Epithelial cell of proximal tubule (primary cell): ENCODE results near the gene OR2H1. TPM values are rescaled to one million over a fixed set of nuclear protein-coding genes. Genes with fewer than 3 reads are reported as not detected.

Source experiments
- DNase-seq: peaks from one replicate; pipeline ENCODE4 v3.0.0-alpha.2; 2011; ENCODE audit warnings: low read depth
- H3K4me3 ChIP-seq: 2 replicates; pipeline ENCODE4 v1.5.1; 2011; ENCODE audit warnings: low read depth, mild to moderate bottlenecking, low read length
- CTCF ChIP-seq: conservative IDR thresholded peaks from 2 replicates; pipeline ENCODE4 v1.5.1; 2012; ENCODE audit warnings: low read depth, mild to moderate bottlenecking, low read length
- total RNA-seq: library from RNA; depleted of rRNA; stranded (reverse); fragments of >200 nt; gene quantifications from 2 replicates; pipeline ENCODE4 v1.2.3, GENCODE V29; 2015

OR2H1 gene
- total RNA-seq, 1 donor from 2014 or later = not detected

DNA sequence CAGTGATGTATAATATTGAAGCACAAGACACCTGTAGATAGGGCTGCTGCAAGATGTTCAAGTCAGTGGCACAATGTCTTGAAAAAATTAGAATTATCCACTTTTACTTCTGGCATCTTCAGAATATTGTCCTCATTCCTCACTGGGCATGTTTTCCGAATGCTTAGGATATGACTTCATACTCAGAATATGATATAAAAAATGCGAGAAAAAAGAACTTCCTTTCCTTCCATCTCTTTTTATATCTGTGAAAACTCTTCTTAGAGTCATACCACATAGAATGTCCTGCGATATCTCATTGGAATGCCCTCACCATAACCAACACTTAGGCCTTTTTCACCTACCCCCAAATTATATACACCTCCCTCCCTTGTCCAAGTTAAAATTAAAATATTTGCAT is 26.2 kb downstream of the OR2H1 start:
- DNase-seq = no peak
- no peak overlapping the region for H3K4me3 ChIP-seq
- TF ChIP-seq CTCF = no peak

DNA sequence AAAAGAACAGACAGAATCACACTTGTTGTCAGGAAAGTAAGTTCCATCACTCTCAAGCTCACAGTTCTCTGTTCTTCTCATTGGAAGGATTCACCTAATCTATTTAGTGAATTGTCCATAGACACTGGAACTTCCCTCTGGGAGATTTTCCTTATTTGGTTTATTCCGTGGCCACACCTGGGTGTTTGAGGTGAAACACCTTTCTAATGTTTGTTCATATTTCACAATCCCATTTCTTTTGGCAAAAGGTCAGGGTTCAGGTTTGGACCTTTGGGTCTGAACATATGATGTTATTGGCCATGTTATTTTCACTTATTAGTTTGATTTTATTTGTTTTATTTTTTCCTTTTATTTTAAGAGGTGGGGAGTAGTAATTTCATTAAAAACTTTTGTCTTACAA is 26.8 kb downstream of the OR2H1 start:
- DNase-seq = no peak
- no peak overlapping the region for H3K4me3 ChIP-seq
- no peak for TF ChIP-seq CTCF

- no peak overlapping the region for H3K4me3 ChIP-seq
- DNase-seq = no peak
- TF ChIP-seq CTCF = no peak
Measured at GRCh38 chr6:29486577-29486976, 29.6 kb downstream of the OR2H1 start.

DNA sequence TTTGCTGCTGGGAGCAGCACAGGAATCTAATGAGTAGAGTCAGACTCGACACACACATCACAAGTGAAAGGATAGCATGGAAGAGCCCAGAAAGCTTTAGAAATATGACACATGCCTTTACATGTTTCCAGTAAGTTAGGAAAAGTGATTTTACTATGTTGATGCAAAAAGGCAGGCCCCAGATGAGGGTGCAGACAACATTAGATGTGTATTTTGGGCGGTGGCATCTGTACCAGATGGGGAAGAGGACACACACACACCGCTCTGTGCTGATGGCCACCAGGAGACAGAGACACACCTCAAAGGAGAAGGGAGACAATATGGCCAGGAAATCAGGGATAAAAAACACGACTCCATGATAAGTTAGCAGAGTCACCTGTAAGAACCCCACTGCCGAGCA is 30.2 kb downstream of the OR2H1 start:
- DNase-seq = no peak
- H3K4me3 ChIP-seq = no peak overlapping the region
- TF ChIP-seq CTCF = no peak

- no peak for TF ChIP-seq CTCF
- no peak for DNase-seq
- no peak within 1 kb of the TSS for H3K4me3 ChIP-seq
Measured at GRCh38 chr6:29487660-29488059, 30.7 kb downstream of the OR2H1 start, which contains the start of gene MAS1L. MAS1L (minus strand) TSS chr6:29487956; CDS start chr6:29487902, 54 bp downstream.

DNA sequence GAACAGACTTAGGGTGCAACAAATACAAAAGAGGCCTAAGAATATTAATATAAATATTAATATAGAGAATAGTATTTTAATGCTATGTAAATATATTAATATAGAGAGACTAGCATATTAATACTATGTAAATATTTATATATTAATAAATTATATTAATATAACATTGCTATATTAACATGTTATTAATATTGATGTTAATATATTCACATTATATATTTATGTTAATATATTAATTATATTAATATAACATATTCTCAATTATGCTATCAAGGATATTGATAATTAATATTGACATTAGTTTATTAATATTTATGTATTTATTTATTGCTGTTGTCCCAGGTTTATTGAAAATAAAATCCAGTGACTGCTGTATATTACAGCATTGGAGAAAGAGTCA is 31.9 kb downstream of the OR2H1 start:
- no peak for TF ChIP-seq CTCF
- DNase-seq = no peak
- H3K4me3 ChIP-seq = no peak overlapping the region

DNA sequence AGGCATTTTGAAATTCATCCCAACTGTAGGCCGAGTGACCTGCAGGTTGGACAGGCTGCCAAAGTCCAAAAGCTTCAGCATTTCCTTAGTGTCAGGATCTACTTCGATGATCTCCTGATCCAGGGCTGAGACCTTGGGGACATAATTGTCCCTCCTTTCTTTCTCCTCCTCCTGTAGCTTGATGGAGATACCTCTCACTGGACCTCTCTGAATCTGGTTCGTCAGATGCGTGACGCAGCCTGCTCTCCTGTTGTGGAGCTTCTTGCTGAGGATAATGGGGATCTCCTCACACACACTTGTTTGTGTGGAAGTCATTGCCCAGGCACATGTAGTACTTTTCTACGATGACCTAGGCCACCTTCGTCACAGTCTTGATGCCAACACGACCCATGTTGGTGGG is 32.3 kb downstream of the OR2H1 start:
- no peak for TF ChIP-seq CTCF
- no peak overlapping the region for H3K4me3 ChIP-seq
- DNase-seq = no peak
